GM12878 (cell line): ENCODE data around the gene OR13C8.

Experiments
- POLR2AphosphoS5 ChIP-seq: IDR thresholded peaks from 2 replicates; pipeline ENCODE4 v1.6.1; 2011; ENCODE audit warnings: mild to moderate bottlenecking, low read length, inconsistent platforms
- REST ChIP-seq: IDR thresholded peaks from 2 replicates; pipeline ENCODE4 v1.6.1; 2012; ENCODE audit warnings: mild to moderate bottlenecking, low read depth, low read length
- SIX5 ChIP-seq: IDR thresholded peaks from 2 replicates; pipeline ENCODE4 v1.6.1; 2011; ENCODE audit warnings: mild to moderate bottlenecking, low read depth, low read length, moderate library complexity; ENCODE audit not compliant: severe bottlenecking

GRCh38 chr9:104589626-104590025, 20.7 kb downstream of the OR13C8 start:
- TF ChIP-seq POLR2AphosphoS5 (no peak), REST (no peak), SIX5 (no peak)
